HCT116 (cell line): ENCODE measurements around the gene UBAP1L. TPM values are rescaled to one million over a fixed set of nuclear protein-coding genes. Genes with fewer than 3 reads are reported as not detected.
A peak's percentile ranks its signal among the peaks of the same experiment; 100 is the strongest.

Source experiments
- ATAC-seq: fragments of 200-7000 bp; cut with Tn5 transposase; 2 replicates; pipeline ENCODE4 v1.9.1; 2020; ENCODE audit warnings: mild to moderate bottlenecking, moderate library complexity
- BruUV-seq: library from RNA; stranded (reverse); fragments of 400-500 nt; replicated peaks from 2 replicates; lab custom pipeline; 2021; lab: Mats Ljungman, UMichigan
- CTCF ChIA-PET: fragments of 300-600 bp; sonication (Branson Sonifier 250); formaldehyde crosslinking; loops from one replicate; lab custom pipeline; 2021; ENCODE audit warnings: antibody characterized with exemption; lab: Charles Lee
- POLR2A ChIA-PET: fragments of 300-600, 350-600 bp; sonication (Branson Sonifier 250); formaldehyde crosslinking; loops from one replicate; lab custom pipeline; 2021; ENCODE audit warnings: antibody characterized with exemption; lab: Charles Lee
- RAD21 ChIA-PET, 2 experiments: fragments of 300-600 bp; sonication (Branson Sonifier 250); formaldehyde crosslinking; loops; one replicate each; lab custom pipeline; 2023; ENCODE audit warnings: low total read pairs in 2 of 2; ENCODE audit not compliant: uncharacterized antibody in 2 of 2, unreplicated experiment in 2 of 2, low non-redundant PET in 1 of 2; lab: Charles Lee
- DNase-seq: peaks from one replicate; pipeline ENCODE4 v3.0.0-alpha.2; 2010; ENCODE audit warnings: low read depth, low spot score
- H2AFZ ChIP-seq: fragments of 200-600 bp; shearing (Covaris generic), sonication (generic); 2 replicates; pipeline ENCODE4 v1.6.1; 2017; ENCODE audit warnings: low read depth, mixed run types, mixed read lengths, antibody characterized with exemption, low read length; ENCODE audit not compliant: poor library complexity, severe bottlenecking
- H3K27ac ChIP-seq: 2 replicates; pipeline ENCODE4 v1.5.1; 2012; ENCODE audit warnings: low read depth, low read length
- H3K27me3 ChIP-seq: fragments of 200-600 bp; sonication (generic); 2 replicates; pipeline ENCODE4 v1.6.1; 2016; ENCODE audit warnings: mixed run types, low read length, mixed read lengths; ENCODE audit not compliant: insufficient read depth
- H3K36me3 ChIP-seq, 2 experiments: fragments of 200-500 bp in 1 of 2; fragments of 200-600 bp in 1 of 2; sonication (Bioruptor generic) in 1 of 2; sonication (generic) in 1 of 2; 2 replicates each; pipeline versions ENCODE4 v1.5.1 to v1.6.1; 2014 to 2016; ENCODE audit warnings: low read length in 2 of 2, inconsistent platforms in 1 of 2, mixed read lengths in 1 of 2, mixed run types in 1 of 2; ENCODE audit not compliant: insufficient read depth in 2 of 2, control insufficient read depth in 1 of 2
- H3K4me1 ChIP-seq, 2 experiments: fragments of 200-600 bp in 1 of 2; sonication (generic) in 1 of 2; 2 replicates each; pipeline versions ENCODE4 v1.5.1 to v1.6.1; 2012 to 2017; ENCODE audit warnings: low read length in 2 of 2, inconsistent platforms in 1 of 2, mild to moderate bottlenecking in 1 of 2, mixed read lengths in 1 of 2, mixed run types in 1 of 2, moderate library complexity in 1 of 2; ENCODE audit not compliant: insufficient read depth in 2 of 2, control insufficient read depth in 1 of 2
- H3K4me2 ChIP-seq: fragments of 200-600 bp; sonication (generic); 2 replicates; pipeline ENCODE4 v1.6.1; 2017; ENCODE audit warnings: mixed run types, low read length, mixed read lengths
- H3K4me3 ChIP-seq, 2 experiments: fragments of 200-600 bp in 1 of 2; sonication (generic) in 1 of 2; replicated peaks in 1 of 2; 2 replicates each; pipeline ENCODE4 v1.5.1; 2011 to 2016; ENCODE audit warnings: low read length in 2 of 2, control low read depth in 1 of 2, low read depth in 1 of 2, mild to moderate bottlenecking in 1 of 2, mixed read lengths in 1 of 2, mixed run types in 1 of 2
- H3K79me2 ChIP-seq: fragments of 200-600 bp; sonication (generic); 2 replicates; pipeline ENCODE4 v1.6.1; 2017; ENCODE audit warnings: mild to moderate bottlenecking, mixed run types, low read length, moderate library complexity, mixed read lengths; ENCODE audit not compliant: insufficient read depth
- H3K9ac ChIP-seq: fragments of 200-600 bp; sonication (generic); 2 replicates; pipeline ENCODE4 v1.6.1; 2016; ENCODE audit warnings: low read length, mixed read lengths
- H3K9me2 ChIP-seq: fragments of 200-600 bp; sonication (generic), shearing (Covaris generic); 2 replicates; pipeline ENCODE4 v1.6.1; 2017; ENCODE audit warnings: mixed run types, mild to moderate bottlenecking, moderate library complexity; ENCODE audit not compliant: insufficient read depth
- H3K9me3 ChIP-seq, 2 experiments: fragments of 200-500 bp in 1 of 2; fragments of 200-600 bp in 1 of 2; sonication (Bioruptor generic) in 1 of 2; sonication (generic) in 1 of 2; 2 replicates each; pipeline ENCODE4 v1.6.1; 2014 to 2017; ENCODE audit warnings: low read length in 2 of 2, mixed read lengths in 2 of 2, inconsistent platforms in 1 of 2, low read depth in 1 of 2, mild to moderate bottlenecking in 1 of 2, mixed run types in 1 of 2, moderate library complexity in 1 of 2; ENCODE audit not compliant: control insufficient read depth in 1 of 2, insufficient read depth in 1 of 2
- H4K20me1 ChIP-seq: fragments of 200-600 bp; sonication (generic), shearing (Covaris generic); 2 replicates; pipeline ENCODE4 v1.6.1; 2017; ENCODE audit warnings: mixed run types, mild to moderate bottlenecking, moderate library complexity; ENCODE audit not compliant: insufficient read depth
- EGR1 ChIP-seq: IDR thresholded peaks from 2 replicates; pipeline ENCODE4 v1.6.1; 2012; ENCODE audit warnings: low read depth
- POLR2A ChIP-seq: IDR thresholded peaks from 2 replicates; pipeline ENCODE4 v1.7.0; 2011; ENCODE audit warnings: borderline replicate concordance; ENCODE audit not compliant: insufficient read depth, insufficient read length; ENCODE audit errors: extremely low read depth
- SP1 ChIP-seq: IDR thresholded peaks from 2 replicates; pipeline ENCODE4 v1.6.1; 2012; ENCODE audit warnings: low read depth
- SRF ChIP-seq: IDR thresholded peaks from 2 replicates; pipeline ENCODE4 v1.6.1; 2012; ENCODE audit warnings: low read depth
- ZFX ChIP-seq: fragments of 450-650 bp; IDR thresholded peaks from 2 replicates; pipeline ENCODE4 v1.6.1; 2017
- ZNF274 ChIP-seq: fragments of 200-500 bp; sonication (Bioruptor generic); IDR thresholded peaks from 2 replicates; pipeline ENCODE4 v1.6.1; 2014; ENCODE audit warnings: mild to moderate bottlenecking, low read depth, low read length, inconsistent platforms
- intact Hi-C: fragments of 100-400 bp; cut with micrococcal nuclease; formaldehyde crosslinking; loops from 2 replicates; pipeline ENCODE4 v1.10.0; 2022
- total RNA-seq: library from RNA; stranded (reverse); gene quantifications from one replicate; pipeline ENCODE4 v1.2.1, GENCODE V29; 2021; ENCODE audit not compliant: unreplicated experiment
- TF ChIP-seq, protein P1 (sequence below): IDR thresholded peaks from 2 replicates; pipeline ENCODE4 v1.6.1; 2012
- TF ChIP-seq, protein P2 (sequence below), 3 experiments: fragments of 200-600 bp in 1 of 3; sonication (generic) in 1 of 3; IDR thresholded peaks in 2 of 3; conservative IDR thresholded peaks in 1 of 3; 2 replicates each; pipeline ENCODE4 v1.5.1; 2012 to 2017; ENCODE audit warnings: low read depth in 2 of 3, low read length in 2 of 3, antibody characterized with exemption in 1 of 3, borderline replicate concordance in 1 of 3, control low read depth in 1 of 3, mild to moderate bottlenecking in 1 of 3, mixed read lengths in 1 of 3, mixed run types in 1 of 3, moderate library complexity in 1 of 3; ENCODE audit not compliant: insufficient read depth in 1 of 3
- TF ChIP-seq, protein P3 (sequence below): IDR thresholded peaks from 2 replicates; pipeline ENCODE4 v1.6.1; 2011; ENCODE audit warnings: mild to moderate bottlenecking, low read length, moderate library complexity; ENCODE audit not compliant: insufficient replicate concordance; ENCODE audit errors: extremely low read depth
- TF ChIP-seq, protein P4 (sequence below): IDR thresholded peaks from 2 replicates; pipeline ENCODE4 v1.6.1; 2012; ENCODE audit warnings: low read depth

The UBAP1L gene
- total RNA-seq, 1 experiment from 2014 or later = 4.0 TPM

DNA sequence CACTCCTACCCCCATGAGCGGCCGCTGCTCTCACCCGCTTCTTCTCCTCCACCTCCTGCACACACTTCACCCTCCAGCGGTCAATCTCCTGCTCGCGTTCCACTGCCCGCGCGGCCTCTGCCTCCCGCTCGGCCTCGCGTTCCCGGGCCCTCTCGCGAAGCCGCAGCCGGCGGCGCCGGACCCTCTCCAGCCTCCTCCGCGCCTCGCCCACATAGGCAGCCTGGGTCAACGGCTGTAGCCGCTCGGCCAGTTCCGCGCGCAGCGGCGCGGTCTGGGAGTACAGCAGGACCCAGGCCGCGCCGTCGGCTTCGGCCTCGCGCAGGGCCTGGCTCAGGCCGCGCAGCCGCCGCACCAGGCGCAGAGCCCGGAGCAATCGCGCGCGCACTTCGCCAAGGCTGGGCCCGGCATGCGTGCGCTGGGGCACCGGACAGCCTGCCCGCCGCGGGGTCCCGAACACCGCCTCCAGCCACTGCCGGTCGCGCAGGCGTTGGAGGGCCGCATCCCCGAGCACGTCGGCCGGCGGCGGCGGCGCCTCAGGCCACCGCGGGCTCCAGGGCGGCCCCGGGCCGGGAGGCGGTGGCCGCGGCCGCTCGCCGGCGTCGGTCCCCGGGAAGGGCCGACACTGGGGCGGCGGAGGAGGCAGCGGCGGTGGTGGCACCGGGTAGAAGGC, 18.0 kb upstream of the UBAP1L start:
- POLR2A ChIA-PET = interaction anchor here (1.1 kb wide), 1 partner anchor 52 kb away, joined by 7 read pairs; the partner anchor contains the start of gene CLPX
- no peak overlapping the region for H2AFZ ChIP-seq
- H3K9me2 ChIP-seq = no peaks in the 10 kb centered on the region
- RAD21 ChIA-PET = no interaction called here
- H3K27ac ChIP-seq = peak overlapping the region; percentile 84
- H3K4me1 ChIP-seq = peaks cover 7 to 13% of the 10 kb centered on the region in 2 experiments; a peak in 3 of 4 replicates
- H3K9me3 ChIP-seq = peaks cover 3 to 4% of the 10 kb centered on the region in 2 experiments; a peak in 1 of 4 replicates
- peak overlapping the region; percentile 87 for H3K9ac ChIP-seq
- peaks cover 13 to 15% of the 10 kb centered on the region in 2 experiments; a peak in 3 of 4 replicates for H3K36me3 ChIP-seq
- intact Hi-C loops = loop anchor here (5.0 kb wide), 1 partner anchor 164 kb away; the partner anchor contains the start of gene RNU5A-1
- peak; percentile 64 for ATAC-seq
- peaks cover 34% of the 10 kb centered on the region for H3K79me2 ChIP-seq
- H4K20me1 ChIP-seq = no peaks in the 10 kb centered on the region
- peak overlapping the region; percentile 74 to 80 for H3K4me3 ChIP-seq
- no peaks in the 10 kb centered on the region for H3K27me3 ChIP-seq
- TF ChIP-seq ZNF274 (no peak), ZFX (peak; percentile 99)
- peak overlapping the region; percentile 76 for H3K4me2 ChIP-seq
- DNase-seq = no peak
- no TSS peak for BruUV-seq
- CTCF ChIA-PET = no interaction called here

DNA sequence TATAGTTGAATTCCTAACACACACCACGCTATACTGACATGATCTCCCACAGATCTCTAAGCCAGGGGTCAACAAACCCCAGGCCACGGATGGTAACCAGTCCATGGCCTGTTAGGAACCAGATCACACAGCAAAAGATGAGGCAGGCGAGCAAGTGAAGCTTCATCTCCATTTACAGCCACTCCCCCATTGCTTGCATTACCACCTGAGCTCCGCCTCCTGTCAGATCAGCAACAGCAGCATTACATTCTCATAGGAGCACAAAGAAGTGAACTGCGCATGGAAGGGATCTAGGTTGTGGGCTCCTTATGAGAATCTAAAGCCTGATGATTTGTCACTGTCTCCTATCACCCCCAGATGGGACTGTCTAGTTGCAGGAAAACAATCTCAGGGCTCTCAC, 15.9 kb upstream of the UBAP1L start:
- DNase-seq = no peak
- Histone ChIP-seq H4K20me1 (no peaks in the 10 kb centered on the region), H3K27me3 (no peaks in the 10 kb centered on the region), H3K4me2 (no peak overlapping the region), H3K9me2 (no peaks in the 10 kb centered on the region), H3K9me3 (no peaks in the 10 kb centered on the region), H3K27ac (no peak overlapping the region), H3K4me3 (no peak overlapping the region), H3K4me1 (peaks cover 7 to 13% of the 10 kb centered on the region in 2 experiments; a peak in 3 of 4 replicates), H2AFZ (no peak overlapping the region), H3K9ac (no peak overlapping the region), H3K79me2 (peaks cover 39% of the 10 kb centered on the region), H3K36me3 (peaks cover 21% of the 10 kb centered on the region in 2 experiments; a peak in 3 of 4 replicates)
- ChIA-PET RAD21 (no interaction called here), CTCF (no interaction called here), POLR2A (no interaction called here)
- intact Hi-C loops = loop anchor here (5.0 kb wide), 1 partner anchor 166 kb away; the partner anchor contains the start of gene RNU5A-1
- no peak for ATAC-seq
- no TSS peak for BruUV-seq
- TF ChIP-seq, protein P1, sequence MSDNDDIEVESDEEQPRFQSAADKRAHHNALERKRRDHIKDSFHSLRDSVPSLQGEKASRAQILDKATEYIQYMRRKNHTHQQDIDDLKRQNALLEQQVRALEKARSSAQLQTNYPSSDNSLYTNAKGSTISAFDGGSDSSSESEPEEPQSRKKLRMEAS = no peak
- no peak for TF ChIP-seq SP1
- no peak for TF ChIP-seq SRF
- no peak for TF ChIP-seq EGR1
- TF ChIP-seq, protein P2, sequence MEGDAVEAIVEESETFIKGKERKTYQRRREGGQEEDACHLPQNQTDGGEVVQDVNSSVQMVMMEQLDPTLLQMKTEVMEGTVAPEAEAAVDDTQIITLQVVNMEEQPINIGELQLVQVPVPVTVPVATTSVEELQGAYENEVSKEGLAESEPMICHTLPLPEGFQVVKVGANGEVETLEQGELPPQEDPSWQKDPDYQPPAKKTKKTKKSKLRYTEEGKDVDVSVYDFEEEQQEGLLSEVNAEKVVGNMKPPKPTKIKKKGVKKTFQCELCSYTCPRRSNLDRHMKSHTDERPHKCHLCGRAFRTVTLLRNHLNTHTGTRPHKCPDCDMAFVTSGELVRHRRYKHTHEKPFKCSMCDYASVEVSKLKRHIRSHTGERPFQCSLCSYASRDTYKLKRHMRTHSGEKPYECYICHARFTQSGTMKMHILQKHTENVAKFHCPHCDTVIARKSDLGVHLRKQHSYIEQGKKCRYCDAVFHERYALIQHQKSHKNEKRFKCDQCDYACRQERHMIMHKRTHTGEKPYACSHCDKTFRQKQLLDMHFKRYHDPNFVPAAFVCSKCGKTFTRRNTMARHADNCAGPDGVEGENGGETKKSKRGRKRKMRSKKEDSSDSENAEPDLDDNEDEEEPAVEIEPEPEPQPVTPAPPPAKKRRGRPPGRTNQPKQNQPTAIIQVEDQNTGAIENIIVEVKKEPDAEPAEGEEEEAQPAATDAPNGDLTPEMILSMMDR (IDR thresholded peaks at IDR 0.05 in 2 of 3, conservative IDR thresholded peaks at IDR 0.05 in 1 of 3; ENCODE audit: borderline replicate concordance in 1 of 3, insufficient read depth in 1 of 3, low read depth in 2 of 3, low read length in 2 of 3) = no peak
- TF ChIP-seq, protein P3, sequence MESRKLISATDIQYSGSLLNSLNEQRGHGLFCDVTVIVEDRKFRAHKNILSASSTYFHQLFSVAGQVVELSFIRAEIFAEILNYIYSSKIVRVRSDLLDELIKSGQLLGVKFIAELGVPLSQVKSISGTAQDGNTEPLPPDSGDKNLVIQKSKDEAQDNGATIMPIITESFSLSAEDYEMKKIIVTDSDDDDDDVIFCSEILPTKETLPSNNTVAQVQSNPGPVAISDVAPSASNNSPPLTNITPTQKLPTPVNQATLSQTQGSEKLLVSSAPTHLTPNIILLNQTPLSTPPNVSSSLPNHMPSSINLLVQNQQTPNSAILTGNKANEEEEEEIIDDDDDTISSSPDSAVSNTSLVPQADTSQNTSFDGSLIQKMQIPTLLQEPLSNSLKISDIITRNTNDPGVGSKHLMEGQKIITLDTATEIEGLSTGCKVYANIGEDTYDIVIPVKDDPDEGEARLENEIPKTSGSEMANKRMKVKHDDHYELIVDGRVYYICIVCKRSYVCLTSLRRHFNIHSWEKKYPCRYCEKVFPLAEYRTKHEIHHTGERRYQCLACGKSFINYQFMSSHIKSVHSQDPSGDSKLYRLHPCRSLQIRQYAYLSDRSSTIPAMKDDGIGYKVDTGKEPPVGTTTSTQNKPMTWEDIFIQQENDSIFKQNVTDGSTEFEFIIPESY = no peak
- TF ChIP-seq ZFX = no peak
- TF ChIP-seq, protein P4, sequence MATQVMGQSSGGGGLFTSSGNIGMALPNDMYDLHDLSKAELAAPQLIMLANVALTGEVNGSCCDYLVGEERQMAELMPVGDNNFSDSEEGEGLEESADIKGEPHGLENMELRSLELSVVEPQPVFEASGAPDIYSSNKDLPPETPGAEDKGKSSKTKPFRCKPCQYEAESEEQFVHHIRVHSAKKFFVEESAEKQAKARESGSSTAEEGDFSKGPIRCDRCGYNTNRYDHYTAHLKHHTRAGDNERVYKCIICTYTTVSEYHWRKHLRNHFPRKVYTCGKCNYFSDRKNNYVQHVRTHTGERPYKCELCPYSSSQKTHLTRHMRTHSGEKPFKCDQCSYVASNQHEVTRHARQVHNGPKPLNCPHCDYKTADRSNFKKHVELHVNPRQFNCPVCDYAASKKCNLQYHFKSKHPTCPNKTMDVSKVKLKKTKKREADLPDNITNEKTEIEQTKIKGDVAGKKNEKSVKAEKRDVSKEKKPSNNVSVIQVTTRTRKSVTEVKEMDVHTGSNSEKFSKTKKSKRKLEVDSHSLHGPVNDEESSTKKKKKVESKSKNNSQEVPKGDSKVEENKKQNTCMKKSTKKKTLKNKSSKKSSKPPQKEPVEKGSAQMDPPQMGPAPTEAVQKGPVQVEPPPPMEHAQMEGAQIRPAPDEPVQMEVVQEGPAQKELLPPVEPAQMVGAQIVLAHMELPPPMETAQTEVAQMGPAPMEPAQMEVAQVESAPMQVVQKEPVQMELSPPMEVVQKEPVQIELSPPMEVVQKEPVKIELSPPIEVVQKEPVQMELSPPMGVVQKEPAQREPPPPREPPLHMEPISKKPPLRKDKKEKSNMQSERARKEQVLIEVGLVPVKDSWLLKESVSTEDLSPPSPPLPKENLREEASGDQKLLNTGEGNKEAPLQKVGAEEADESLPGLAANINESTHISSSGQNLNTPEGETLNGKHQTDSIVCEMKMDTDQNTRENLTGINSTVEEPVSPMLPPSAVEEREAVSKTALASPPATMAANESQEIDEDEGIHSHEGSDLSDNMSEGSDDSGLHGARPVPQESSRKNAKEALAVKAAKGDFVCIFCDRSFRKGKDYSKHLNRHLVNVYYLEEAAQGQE = no peak
- TF ChIP-seq POLR2A = no peak
